Dedifferentiated amniotic fluid mesenchymal stem cell (primary cell): ENCODE measurements around the gene SAP130.
"Not testable (repeated sequence)": the region's sequence is repeated elsewhere in the genome, so short reads cannot be mapped to it uniquely, and the experiment has no call there.

Experiments
- DNase-seq: peaks from one replicate; pipeline ENCODE4 v3.0.0-alpha.2; 2016; ENCODE audit errors: extremely low spot score

The SAP130 gene

DNA sequence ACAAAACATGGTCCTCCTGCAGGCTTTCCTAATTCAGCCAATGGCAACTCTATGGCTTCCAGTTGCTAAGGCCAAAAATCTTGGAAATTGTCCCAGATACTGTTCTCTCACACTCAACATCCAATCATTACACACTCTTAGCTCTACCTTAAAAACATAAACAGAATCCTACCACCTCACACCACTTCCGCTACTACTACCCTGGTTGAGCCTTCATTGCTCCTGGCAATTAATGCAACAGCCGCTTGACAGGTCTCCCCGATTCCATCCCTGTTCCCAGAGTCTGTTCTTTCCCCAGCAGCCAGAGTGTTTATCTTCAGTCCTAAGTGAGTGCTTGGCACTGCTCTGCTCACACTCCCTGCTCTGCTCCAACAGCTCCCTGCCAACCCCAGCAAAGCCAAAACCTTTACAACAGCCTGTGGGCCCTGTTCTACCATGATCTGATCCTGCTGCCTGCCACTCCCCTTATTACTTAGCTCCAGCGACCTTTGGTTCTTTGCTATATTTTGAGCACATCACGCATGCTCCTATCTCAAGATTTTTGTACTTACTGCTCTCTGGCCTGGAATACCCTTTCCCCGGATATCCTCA is 74.6 kb downstream of the SAP130 start:
- no peak for DNase-seq

DNA sequence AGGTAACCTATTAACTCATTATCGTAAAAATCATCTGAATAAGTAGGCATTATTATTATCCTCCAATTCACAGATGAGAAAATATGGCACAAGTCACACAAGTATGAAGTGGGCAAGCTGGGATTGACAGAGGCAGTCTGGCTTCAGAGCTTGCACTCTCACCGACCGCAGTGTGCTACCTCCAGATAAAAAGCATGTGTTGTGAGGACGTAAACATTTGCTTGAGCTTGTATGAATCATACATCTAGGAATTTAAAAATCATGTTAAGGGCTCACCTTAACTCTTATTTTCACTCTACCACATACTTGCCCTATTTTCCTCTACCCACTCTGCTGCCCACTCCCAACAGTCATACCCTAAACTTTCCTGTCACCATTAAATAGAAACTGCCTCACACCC is 76.8 kb downstream of the SAP130 start:
- no peak for DNase-seq

DNA sequence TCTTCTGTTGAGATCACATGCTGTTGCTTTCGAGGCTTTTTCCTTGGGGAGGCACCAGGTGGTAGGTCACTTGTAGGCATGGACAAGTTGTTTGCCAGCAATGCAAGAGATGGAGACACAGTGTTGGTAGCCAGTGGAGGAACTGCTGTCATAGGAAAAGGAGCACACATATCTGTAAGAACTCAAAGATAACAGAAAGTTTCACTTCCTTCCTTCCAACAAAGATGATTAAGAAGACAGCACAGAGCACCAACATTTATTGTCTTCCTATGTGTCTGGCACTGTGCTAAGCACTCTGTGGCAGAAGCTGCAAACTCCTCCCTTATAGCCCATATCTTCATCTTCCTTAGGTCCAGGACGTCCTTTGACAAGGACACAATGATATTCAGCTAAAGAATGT is 77.6 kb downstream of the SAP130 start:
- no peak for DNase-seq

DNA sequence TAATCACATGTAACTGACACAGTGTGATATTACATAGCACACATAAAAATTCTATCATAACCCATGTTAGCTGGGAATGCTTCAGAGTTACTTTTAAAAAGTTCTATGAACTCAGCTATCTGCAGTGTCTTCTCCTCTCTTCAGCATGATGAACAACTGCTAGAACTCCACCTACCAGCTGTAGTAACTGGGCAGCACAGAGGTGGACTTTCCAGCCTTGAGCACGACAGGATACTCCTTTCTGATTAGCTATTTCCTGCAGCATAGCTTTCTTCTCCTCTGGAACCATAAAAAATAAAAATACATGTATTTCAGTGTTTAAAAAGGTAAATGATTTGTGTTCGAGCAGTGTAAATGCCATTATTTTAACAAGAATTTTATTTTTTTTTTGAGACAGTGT is 82.6 kb downstream of the SAP130 start:
- DNase-seq, result no peak

DNA sequence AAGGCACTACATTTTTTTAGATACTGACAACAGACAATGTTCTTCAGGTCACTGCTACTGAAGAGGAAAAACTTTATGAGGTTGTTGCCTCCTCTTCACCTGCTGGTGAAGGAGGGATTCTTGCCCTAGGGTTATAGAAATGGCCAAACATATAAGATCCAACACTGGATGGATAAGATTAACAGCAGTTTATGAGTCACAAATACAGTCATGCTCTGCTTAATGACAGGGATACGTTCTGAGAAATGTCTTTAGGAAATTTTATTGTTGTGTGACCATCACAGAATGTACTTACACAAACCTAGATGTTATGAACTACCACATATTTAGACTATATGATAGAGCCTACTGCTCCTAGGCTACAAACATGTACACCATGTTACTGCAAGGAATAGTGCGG is 84.7 kb downstream of the SAP130 start:
- no peak for DNase-seq

DNA sequence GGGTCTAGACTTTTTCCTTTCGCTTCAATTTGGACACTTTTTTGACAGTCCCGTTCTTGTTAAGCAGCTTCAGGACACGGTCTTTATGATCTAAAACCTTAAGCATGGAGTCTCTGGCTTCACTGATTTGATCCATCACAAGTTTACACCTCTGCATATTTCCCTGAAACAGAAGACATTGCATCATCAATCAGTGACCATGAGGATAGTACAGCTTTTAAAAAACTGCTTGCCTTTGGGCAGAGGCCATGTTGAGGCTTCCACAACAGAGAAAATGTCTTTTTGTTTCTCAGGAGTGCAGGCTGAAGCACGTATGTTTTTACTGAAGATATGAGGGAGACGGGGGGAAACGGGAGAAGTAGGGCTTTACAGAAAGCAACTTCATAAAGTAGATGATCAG is 85.9 kb downstream of the SAP130 start:
- DNase-seq, result no peak

DNA sequence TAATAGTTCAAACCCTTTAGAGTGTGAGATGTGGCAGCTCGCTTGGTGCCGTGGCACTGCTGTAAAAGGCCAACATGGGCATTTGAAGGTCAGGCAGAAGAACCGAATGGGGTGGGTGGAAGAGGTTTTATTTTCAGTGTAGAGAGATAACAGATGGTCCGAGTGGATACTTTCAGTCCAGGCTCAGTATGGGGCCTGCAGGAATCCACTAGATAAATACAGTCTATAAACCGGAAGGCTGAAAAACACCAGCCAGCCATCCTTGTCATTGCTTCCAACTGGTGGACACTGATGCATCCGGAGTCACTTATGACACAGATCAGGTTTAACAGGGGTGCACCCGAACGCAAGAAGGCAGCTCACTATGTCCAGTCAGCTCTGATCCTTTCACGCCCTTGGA is 86.4 kb downstream of the SAP130 start:
- DNase-seq, result no peak

DNA sequence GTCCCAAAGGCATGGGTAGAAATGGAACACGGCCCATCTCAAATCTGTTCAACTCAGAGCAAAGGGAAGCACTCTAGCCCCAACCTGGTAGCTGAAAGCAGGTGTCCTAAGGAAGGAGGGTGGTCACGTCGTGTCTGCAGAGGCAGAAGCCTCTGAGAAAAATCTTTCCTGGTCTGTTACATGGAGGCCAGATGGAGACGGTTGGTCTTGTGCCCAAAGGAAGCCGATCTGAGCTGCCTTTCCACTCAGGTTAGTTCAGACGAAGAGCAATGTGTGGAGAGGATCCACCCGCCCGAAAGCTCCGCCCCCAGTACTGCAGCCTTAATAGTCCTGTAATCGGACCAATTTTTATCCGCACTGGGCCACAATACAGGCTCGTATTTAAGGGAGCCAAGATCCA is 87.2 kb downstream of the SAP130 start:
- DNase-seq, result no peak

DNA sequence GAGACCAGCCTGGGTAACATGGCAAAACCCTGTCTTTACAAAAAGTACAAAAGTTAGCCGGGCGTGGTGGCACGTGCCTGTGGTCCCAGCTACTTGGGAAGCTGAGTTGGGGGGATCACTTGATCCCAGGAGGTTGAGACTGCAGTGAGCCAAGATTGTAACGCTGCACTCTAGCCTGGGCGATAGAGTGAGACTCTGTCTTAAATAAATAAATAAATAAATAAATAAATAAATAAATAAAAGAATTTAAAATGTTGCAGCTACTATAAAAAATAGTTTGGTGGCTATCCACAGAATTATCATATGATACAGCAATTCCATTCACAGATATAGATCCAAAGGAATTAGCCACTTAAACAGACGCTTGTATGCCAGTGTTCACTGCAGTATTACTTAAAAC is 92.5 kb downstream of the SAP130 start:
- DNase-seq, result no peak

DNA sequence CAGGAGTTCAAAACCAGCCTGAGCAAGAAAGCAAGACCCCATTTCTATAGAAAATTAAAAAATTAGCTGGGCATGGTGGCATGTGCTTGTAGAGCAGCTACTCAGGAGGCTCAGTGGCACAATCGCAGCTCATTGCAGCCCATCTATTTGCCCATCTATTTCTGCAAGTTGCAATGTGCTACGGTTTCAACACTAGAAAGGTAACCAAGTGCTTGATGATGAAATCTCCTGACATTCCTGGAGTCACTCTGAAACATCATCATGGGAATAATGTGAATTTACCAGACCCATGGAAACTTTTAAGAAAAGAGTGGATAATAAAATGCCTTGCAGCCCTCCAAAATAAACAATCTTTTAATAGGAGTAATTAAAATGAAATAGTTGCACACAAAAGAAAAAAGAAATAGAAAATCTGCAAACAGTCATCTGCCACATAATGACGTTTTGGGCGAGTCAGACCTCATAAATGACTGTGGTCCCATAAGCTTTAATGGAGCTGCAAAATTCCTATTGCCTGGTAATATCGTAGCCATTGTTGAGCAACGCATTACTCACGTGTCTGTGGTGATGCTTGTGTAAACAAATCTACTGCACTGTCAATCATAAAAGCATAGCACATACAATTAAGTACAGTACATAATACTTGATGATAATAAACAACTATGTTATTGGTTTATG is 95.5 kb downstream of the SAP130 start:
- DNase-seq, result no peak

DNA sequence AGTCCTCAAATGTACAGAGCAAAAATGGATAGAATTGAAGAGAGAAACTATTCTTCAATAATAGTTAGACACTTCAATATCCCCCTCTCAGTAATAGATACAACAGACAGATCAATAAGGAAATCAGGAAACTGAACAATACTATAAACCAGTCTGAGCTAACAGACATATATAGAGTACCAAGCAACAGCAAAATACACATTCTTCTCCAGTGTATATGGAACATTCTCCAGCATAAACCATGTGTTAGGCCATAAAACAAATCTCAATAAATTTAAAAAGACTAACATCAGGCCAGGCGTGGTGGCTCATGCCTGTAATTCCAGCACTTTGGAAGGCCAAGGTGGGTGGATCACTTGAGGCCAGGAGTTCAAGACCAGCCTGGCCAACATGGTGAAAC is 98.4 kb downstream of the SAP130 start:
- DNase-seq, result no peak

DNA sequence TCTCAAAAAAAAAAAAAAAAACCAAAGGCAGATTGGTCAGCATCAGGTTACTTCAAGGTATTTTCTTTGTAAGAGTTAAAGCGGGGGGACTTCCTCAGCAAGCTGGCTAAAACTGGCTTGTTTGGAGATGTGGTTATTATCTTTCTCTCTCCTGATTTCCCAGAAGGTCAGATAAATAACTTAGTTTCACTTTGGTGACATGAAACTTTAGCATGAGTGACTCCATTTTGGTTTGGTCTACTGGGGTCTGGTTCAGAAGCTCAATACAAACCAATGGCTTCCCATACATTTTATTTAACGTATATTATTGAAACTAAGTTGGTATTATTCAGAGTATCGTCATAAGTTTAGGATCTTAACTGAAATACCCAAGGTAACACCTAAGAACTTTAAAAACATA is 100.5 kb downstream of the SAP130 start:
- DNase-seq, result no peak

DNA sequence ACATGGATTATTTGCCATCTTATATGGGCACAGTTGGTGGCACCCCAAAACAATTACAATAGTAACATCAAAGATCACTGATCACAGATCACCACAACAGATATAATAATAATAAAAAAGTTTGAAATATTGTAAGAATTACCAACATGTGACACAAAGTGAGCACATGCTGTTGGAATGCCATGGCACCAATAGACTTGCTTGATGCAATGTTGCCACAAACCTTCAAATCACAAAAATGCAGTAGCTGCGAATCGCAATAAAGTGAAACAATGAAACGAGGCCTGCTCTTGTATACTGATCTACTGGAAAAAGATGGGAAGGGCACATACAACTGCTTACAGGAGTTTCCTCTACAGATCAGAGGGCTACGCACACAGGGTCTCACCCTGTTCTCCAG is 109.9 kb downstream of the SAP130 start:
- DNase-seq, result no peak

DNA sequence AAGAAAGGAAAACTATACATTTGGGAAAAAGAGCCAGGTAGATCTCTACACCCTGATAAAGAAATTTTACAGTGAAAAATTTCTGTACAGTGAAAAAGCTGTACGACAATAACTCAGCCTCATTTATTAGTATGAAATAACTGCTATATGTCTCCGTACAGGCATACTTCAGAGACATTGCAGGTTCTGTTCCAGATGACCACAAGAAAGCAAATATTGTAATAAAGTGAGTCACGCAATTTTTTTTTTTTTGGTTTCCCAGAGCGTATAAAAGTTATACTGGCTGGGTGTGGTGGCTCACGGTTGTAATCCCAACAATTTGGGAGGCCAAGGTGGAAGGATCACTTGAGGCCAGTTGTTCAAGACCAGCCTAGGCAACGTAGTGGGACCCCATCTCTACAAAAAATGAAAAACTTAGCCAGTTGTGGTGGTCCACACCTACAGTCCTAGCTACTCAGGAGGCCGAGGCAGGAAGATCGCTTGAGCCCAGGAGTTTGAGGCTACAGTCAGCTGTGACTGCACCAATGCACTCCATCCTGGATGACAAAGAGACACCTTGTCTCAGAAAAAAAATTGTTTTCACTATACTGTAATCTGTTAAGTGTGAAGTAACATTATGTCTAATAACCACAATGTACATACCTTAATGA is 113.9 kb downstream of the SAP130 start:
- DNase-seq, result no peak

DNA sequence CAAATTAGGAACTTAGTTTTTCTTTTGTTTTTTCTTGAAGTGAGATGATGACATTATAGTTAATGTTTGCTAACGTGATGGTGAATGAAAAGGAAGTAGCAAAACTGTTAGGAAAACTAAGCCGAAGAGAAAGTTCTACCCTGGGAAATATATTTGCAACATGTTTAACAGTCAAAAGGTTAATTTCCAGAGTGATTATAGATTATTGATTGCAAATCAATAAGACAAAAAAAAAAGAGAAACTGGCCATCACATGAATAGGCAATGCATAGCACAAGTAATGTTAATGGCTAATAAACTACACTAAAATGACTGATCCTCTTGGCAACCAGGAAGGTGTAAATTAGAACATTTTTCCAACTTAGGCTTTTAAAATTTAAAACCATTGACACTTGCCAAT is 116.1 kb downstream of the SAP130 start:
- DNase-seq, result no peak

DNA sequence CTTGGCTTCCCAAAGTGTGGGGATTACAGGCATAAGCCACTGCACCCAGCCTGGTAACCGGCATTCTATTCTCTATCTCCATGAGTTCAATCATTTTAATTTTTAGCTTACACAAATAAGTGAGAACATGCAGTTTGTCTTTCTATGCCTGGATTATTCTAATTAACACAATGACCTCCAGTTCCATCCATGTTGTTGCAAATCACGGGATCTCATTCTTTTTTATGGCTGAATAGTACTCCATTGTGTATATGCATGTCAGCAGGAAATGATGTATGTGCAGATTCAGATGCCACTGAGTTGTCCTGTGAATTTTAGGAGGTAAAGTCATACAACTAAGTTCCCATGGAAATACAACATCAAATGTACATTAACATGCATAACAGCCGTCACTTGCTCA is 117.4 kb downstream of the SAP130 start:
- DNase-seq, result no peak

DNA sequence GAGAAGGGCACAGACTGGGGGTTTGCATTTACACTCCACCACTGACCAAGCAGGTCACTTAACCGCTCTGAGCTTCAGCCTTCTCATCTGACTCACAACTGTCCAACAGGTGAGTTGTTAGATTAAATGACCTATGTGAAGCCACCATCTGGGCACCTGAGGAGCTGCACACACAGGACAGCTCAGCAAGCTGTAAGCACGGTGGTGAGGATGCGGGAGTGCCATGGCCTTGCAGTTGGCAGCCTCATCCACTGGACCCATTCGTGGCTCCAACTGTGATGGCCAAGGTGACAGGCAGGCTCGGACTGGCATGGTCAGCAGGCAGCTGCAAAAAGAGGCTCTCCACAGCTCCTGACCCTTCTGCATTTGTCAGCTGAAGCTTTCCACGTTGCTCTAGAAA is 118.8 kb downstream of the SAP130 start:
- DNase-seq, result no peak

DNA sequence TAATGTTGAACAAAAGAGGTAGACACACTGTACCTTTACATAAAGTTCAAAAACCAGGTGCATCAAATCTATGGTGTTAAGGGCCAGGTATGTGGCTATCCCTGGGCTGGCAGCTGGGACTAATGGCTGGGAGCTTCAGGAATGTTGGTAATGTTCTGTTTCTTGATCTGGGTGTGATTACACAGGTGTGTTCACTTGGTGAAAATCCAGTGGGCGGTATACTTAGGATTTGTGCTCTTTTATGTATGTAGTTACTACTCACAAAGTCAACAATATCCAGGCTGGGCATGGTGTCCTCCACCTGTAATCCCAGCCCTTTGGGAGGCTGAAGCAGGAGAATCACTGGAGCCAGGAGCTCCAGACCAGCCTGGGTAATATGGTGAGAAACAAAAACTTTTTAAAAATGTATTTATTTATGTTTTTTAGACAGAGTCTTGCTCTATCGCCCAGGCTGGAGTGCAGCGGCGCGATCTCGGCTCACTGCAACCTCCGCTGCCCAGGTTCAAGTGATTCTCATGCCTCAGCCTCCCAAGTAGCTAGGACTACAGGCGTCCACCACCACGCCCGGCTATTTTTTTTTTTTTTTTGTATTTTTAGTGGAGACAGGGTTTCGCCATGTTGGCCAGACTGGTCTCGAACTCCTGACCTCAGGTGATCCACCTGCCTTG is 120.0 kb downstream of the SAP130 start:
- not testable (repeated sequence) for DNase-seq

DNA sequence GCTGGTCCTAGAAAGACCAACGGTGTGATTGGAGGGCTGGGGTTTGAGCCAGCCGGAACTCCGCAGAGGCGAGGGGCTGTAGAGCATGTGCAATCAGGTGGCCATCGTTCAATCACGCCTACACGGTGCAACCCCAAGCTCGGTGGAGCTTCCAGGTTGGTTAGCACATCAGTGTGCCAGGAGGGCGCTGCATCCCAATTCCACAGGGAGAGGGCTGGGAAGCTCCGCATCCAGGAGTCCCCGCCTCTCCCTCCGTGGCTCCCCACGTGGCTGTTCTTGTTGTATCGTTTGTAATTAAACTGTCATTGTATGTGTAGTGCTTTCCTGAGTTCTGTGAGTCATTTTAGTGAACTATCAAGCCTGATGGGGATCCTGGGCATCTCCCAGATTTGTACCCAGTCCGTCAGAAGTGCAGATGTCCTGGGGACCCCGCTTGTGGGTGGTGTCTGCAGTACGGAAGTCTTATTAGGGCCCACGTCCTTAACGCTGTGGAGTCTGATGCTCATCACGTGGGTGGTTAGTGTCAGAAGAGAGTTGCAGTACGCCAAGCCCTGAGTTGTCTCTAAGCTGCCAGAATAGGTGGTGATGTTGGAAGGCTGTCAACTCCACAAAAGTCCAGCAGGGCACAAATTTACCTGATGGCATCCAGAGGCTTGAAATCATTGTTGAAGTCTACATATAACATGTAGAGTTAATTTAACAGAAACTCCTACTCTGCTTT is 121.5 kb downstream of the SAP130 start:
- DNase-seq, result no peak

DNA sequence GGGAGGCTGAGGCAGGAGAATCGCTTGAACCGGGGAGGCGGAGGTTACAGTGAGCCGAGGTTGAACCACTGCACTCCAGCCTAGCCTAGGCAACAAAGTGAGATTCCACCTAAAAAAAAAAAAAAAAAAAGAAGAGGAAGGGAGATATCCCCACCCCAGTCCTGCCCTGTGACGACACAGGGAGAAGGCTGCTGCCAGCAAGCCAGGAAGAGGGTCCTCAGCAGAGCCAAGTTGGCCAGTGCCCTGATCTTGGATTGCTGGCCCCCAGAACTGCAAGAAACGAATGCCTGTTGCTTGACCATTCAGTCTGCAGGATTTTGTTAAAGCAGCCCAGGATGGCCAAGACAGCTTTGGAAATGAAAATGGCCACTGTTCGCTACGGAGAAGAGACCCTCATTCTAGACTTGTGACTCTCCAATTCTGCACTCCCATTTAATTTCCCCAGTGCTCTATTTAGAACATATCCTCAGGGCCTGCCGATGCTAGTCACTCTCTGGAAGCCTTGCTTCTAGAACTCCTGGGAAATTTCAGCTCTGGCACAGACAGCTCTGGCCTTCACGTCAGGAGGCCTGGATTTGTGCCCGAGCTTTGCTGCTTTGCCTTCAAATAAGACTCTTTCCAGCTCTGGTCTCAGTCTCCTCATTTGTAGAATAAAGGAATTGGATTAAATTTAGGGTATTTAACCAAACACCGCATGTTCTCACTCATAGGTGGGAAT is 126.4 kb downstream of the SAP130 start:
- DNase-seq, result no peak

DNA sequence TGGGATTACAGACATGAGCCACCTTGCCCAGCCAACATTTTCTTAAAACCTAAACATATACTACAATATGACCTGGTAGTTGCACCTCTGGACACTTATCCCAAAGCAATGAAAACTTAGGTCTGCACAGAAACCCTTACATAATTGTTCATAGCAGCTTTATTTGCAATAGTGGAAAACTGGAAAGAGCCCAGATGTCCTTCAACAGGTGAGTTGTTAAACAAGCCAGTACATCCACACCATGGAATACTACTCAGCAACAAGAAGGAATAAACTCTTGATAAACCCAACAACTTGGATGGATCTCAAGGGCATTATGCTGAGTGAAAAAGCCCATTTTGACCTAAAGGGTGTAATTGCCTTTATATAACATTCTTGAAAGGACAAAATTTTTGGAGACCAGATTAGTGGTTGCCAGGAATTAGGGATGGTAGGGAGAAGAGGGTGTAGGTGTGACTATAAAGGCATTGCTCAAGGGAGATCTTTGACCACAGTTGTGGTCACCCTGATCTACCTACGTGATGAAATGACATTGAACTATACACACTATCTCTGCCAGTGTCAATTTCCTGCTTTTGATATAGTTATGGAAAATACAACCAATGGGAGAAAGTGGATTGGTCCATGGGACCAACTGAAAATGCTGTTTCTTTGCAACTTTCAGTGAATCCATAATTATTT is 130.2 kb downstream of the SAP130 start:
- no peak for DNase-seq
